NCI-H1436 treated with DMSO at 0.1 percent for 48 hours (cell line): ENCODE data around the gene URB2.
A peak's percentile ranks its signal among the peaks of the same experiment; 100 is the strongest.

Experiments used
- DNase-seq: peaks from one replicate; lab custom pipeline; 2025; lab: John Stamatoyannopoulos, UW

URB2 gene

GRCh38 chr1:229645324-229645993 lies 19.4 kb downstream of the URB2 start:
- DNase-seq, result no peak

GRCh38 chr1:229648406-229648805 lies 22.4 kb downstream of the URB2 start:
- DNase-seq, result no peak

- no peak for DNase-seq
These were observed 24.0 kb downstream of the URB2 start for GRCh38 chr1:229650045-229650444.

GRCh38 chr1:229651546-229651945 lies 25.5 kb downstream of the URB2 start:
- no peak for DNase-seq

- DNase-seq, result no peak
These were observed 27.4 kb downstream of the URB2 start for GRCh38 chr1:229653420-229653819.

- DNase-seq, result no peak
These were observed 29.7 kb downstream of the URB2 start for GRCh38 chr1:229655781-229656180.

- DNase-seq, result no peak
These were observed 32.1 kb downstream of the URB2 start for GRCh38 chr1:229657993-229658755.

GRCh38 chr1:229661022-229661877 lies 35.2 kb downstream of the URB2 start:
- DNase-seq, result peak; percentile 60

- no peak for DNase-seq
These were observed 35.9 kb downstream of the URB2 start for GRCh38 chr1:229661897-229662296.

GRCh38 chr1:229664133-229664689 lies 38.2 kb downstream of the URB2 start:
- DNase-seq, result no peak

- no peak for DNase-seq
These were observed 40.0 kb downstream of the URB2 start for GRCh38 chr1:229665912-229666558.

- DNase-seq, result no peak
These were observed 40.5 kb downstream of the URB2 start for GRCh38 chr1:229666585-229666984.

- no peak for DNase-seq
These were observed 43.3 kb downstream of the URB2 start for GRCh38 chr1:229669333-229669732.

GRCh38 chr1:229671310-229671709 lies 45.3 kb downstream of the URB2 start:
- DNase-seq, result no peak

GRCh38 chr1:229672246-229672645 lies 46.2 kb downstream of the URB2 start:
- no peak for DNase-seq

GRCh38 chr1:229674042-229674441 lies 48.0 kb downstream of the URB2 start:
- DNase-seq, result no peak

GRCh38 chr1:229675396-229675795 lies 49.3 kb downstream of the URB2 start:
- no peak for DNase-seq

GRCh38 chr1:229685149-229685548 lies 59.1 kb downstream of the URB2 start:
- DNase-seq, result no peak

GRCh38 chr1:229689273-229689672 lies 63.2 kb downstream of the URB2 start:
- no peak for DNase-seq

GRCh38 chr1:229689904-229690303 lies 63.9 kb downstream of the URB2 start:
- DNase-seq, result no peak

- no peak for DNase-seq
These were observed 64.6 kb downstream of the URB2 start for GRCh38 chr1:229690662-229691061.

- DNase-seq, result no peak
These were observed 65.3 kb downstream of the URB2 start for GRCh38 chr1:229691362-229691761.
